ENCODE measurements around the gene IFNA14. TPM values are rescaled to one million over a fixed set of nuclear protein-coding genes. Genes with fewer than 3 reads are reported as not detected.
"Not testable (repeated sequence)": the region's sequence is repeated elsewhere in the genome, so short reads cannot be mapped to it uniquely, and the experiment has no call there.

IFNA14 gene
- total RNA-seq, 1 experiment from 2014 or later: not detected

DNA sequence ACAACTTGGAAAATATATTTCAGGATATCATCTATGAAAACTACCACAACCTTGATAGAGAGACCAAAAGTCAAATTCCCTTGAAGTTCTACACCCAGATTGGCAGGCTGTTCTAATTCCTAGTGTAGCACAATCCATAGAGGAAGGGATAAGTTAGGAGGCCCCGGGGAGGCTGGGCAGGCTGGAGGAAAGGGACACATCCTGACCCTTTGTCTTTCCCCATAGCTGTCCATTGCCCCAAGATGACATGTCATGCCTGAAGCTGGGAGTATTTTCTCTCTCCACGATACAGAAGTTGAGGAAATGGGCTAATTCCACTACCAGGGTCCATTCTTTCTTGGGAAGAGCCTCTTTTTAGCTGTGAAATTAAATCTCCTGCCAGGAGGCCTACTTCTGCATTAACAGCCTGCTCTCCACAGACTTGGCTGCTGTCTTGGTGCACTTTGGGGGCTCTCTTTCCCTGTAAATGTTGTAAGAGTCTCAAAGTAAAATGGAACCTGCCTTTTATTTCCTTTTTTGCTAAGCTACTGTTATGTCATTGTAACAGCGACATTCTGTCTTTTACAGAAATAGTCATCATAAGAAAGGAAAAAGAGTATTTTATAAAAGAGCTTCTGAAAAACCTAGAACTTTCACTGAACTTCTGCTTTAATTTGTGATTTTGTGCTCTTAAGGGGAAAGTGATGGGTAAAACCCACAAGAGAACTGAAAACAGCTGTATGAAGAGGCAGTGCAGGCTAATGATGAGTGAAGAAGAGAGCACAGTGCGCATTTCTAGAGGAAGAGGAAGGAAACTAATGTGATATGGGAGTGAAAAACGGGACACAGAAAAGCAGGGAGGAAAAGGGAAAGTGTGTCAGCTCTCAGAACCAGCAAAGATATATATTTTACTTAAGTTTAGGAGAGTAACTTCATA is 26.1 kb downstream of the IFNA14 start:
- DNase-seq (ENCODE audit: low read depth): not testable (repeated sequence)

DNA sequence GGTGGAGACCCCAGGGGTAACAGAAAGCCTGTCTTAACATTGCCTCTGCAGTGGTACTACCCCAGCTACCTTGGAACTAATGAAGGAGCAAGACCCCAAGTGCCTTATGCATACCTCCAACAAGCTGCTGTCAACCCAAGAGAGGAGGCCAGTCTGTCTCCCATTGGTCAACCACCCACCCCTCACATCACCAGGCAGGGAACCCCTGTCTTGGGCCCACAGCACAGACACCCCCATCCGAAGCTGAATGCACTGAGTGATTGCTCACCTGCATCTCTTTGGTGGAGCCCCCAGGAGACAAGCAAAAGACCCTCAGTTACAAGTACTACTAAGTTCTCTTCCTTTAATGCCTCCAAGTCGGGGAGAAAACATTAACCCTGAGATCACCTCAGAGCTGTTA is 27.6 kb downstream of the IFNA14 start:
- DNase-seq (ENCODE audit: low read depth): not testable (repeated sequence)

DNA sequence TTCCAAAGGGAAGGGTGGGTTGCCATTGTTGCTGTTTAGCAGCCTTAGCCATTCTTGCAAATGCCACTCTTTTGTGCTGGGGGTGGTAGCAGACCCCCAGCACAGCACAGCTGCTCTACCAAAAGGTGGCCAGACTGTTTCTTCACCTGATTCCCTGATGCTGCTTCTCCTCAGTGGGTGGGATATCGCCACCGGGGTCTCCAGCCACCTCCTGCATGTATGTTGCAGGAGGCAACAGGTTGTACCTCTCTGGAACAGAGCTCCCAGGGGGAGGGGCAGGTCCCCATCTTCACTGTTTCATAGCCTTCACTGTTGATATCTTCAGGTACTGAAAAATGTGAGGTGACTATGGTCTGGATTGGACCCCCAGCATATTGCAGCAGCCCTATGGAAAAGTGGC is 29.0 kb downstream of the IFNA14 start:
- not testable (repeated sequence) for DNase-seq (ENCODE audit: low read depth)

DNA sequence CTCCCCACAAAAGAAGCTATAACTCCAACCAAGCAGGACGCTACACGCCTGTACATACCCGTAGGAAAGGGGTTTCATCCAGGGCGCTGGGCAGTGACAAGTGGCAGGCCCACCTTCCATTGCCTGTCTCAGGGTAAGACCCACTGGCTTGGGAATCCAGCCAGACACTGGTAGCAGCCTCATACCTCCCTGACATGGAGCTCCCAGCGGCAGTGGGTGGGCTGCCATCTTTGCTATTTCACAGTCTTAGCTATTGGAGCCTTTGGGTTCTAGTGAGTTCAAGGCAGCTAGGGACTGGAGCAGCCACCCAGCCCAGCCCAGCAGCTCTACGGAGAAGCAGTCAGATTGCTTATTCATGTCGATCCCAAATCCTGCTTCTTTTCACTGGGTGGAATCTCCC is 29.5 kb downstream of the IFNA14 start:
- DNase-seq (ENCODE audit: low read depth): no peak

DNA sequence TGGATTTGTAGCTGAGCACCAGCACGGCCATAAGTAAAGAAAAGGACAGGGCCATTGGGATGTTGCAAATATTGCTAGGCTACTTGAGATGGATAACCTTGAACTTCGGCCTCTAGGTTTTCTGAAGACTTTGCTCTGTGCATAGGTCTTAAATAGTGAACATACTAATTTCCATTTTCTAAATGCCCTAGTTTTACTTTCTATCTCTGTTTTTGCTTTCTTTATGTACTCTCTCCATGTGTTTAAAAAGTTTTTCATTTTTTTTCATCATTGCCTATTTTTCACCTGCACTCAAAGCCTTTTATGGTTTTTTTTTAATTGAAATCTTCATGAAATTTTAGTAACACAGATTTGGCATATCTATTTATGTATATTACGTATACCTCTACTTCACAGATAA is 32.8 kb downstream of the IFNA14 start, which contains the start of gene IFNA10:
Gene IFNA10 (minus strand): TSS at position 101 of the 400 bp plus-strand sequence. CDS start 46 bp downstream, at position 55.
- not testable (repeated sequence) for DNase-seq (ENCODE audit: low read depth)

DNA sequence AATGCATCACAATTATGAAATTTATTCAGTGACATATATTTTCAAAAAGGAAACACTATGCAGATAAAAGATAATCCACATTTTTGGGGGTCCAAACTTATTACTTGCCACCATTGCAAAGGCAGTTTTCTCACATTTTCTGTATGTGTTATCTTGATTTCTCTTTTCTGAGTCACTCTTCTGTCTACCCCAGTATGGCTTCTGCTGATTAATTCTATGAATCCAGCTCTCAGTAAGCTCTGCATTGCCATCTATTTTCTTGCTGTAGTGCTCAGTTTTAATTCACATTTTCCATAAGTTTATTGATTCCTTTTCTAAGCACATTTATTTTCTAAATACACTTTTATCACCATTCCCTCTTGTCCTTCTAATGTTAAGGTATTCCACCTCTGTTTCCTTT is 34.6 kb downstream of the IFNA14 start:
- no peak for DNase-seq (ENCODE audit: low read depth)

DNA sequence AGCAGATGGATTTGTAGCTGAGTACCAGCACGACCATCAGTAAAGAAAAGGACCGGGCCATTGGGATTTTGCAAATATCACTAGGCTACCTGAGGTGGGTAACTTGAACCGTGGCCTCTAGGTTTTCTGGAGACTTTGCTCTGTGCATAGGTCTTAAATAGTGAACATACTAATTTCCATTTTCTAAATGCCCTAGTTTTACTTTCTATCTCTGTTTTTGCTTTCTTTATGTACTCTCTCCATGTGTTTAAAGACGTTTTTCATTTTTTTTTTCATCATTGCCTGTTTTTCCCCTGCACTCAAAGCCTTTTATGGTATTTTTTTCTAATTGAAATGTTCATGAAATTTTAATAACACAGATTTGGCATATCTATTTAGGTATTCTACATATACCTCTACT is 37.7 kb downstream of the IFNA14 start, which contains the start of gene IFNA7:
Gene IFNA7 (minus strand): TSS at position 101 of the 400 bp plus-strand sequence. CDS start 40 bp downstream, at position 61.
- not testable (repeated sequence) for DNase-seq (ENCODE audit: low read depth)

DNA sequence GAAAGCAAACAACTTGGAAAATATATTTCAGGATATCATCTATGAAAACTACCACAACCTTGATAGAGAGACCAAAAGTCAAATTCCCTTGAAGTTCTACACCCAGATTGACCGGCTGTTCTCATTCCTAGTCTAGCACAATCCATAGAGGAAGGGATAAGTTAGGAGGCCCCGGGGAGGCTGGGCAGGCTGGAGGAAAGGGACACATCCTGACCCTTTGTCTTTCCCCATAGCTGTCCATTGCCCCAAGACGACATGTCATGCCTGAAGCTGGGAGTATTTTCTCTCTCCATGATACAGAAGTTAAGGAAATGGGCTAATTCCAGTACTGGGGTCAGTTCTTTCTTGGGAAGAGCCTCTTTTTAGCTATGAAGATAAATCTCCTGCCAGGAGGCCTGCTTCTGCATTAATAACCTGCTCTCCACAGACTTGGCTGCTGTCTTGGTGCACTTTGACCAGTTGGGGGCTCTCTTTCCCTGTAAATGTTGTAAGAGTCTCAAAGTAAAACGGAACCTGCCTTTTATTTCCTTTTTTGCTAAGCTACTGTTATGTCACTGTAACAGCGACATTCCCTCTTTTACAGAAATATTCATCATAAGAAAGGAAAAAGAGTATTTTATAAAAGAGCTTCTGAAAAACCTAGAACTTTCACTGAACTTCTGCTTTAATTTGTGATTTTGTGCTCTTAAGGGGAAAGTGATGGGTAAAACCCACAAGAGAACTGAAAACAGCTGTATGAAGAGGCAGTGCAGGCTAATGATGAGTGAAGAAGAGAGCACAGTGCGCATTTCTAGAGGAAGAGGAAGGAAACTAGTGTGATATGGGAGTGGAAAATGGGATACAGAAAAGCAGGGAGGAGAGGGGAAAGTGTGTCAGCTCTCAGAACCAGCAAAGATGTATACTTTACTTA is 44.7 kb downstream of the IFNA14 start:
- DNase-seq (ENCODE audit: low read depth): not testable (repeated sequence)

Other genes starting within 250 kb of the IFNA14 start
- gene HACD4, start 208.4 kb downstream of the IFNA14 start, total RNA-seq (2014; rRNA removed; shearing (Covaris generic)): not detected in 2 replicates
- not detected in 2 replicates for gene IFNB1, start 162.1 kb downstream of the IFNA14 start, total RNA-seq (2014; rRNA removed; shearing (Covaris generic))
- not detected in 2 replicates for gene IFNW1, start 98.2 kb downstream of the IFNA14 start, total RNA-seq (2014; rRNA removed; shearing (Covaris generic))
- not detected in 2 replicates for gene IFNA21, start 73.3 kb downstream of the IFNA14 start, total RNA-seq (2014; rRNA removed; shearing (Covaris generic))
- not detected in 2 replicates for gene IFNA4, start 52.4 kb downstream of the IFNA14 start, total RNA-seq (2014; rRNA removed; shearing (Covaris generic))
- gene IFNA7, start 37.8 kb downstream of the IFNA14 start, total RNA-seq (2014; rRNA removed; shearing (Covaris generic)): not detected in 2 replicates
- not detected in 2 replicates for gene IFNA10, start 32.9 kb downstream of the IFNA14 start, total RNA-seq (2014; rRNA removed; shearing (Covaris generic))
- not detected in 2 replicates for gene IFNA16, start 22.7 kb downstream of the IFNA14 start, total RNA-seq (2014; rRNA removed; shearing (Covaris generic))
- not detected in 2 replicates for gene IFNA17, start 11.8 kb downstream of the IFNA14 start, total RNA-seq (2014; rRNA removed; shearing (Covaris generic))
- gene IFNA5, start 65.3 kb upstream of the IFNA14 start, total RNA-seq (2014; rRNA removed; shearing (Covaris generic)): not detected in 2 replicates
- gene KLHL9, start 95.4 kb upstream of the IFNA14 start, total RNA-seq (2014; rRNA removed; shearing (Covaris generic)): not detected in 2 replicates
- not detected in 2 replicates for gene IFNA6, start 110.9 kb upstream of the IFNA14 start, total RNA-seq (2014; rRNA removed; shearing (Covaris generic))
- not detected in 2 replicates for gene IFNA13, start 128.1 kb upstream of the IFNA14 start, total RNA-seq (2014; rRNA removed; shearing (Covaris generic))
- gene IFNA2, start 145.4 kb upstream of the IFNA14 start, total RNA-seq (2014; rRNA removed; shearing (Covaris generic)): not detected in 2 replicates
- not detected in 2 replicates for gene IFNA8, start 169.1 kb upstream of the IFNA14 start, total RNA-seq (2014; rRNA removed; shearing (Covaris generic))
- gene IFNA1, start 200.4 kb upstream of the IFNA14 start, total RNA-seq (2014; rRNA removed; shearing (Covaris generic)): not detected in 2 replicates
- gene IFNE, start 242.3 kb upstream of the IFNA14 start, total RNA-seq (2014; rRNA removed; shearing (Covaris generic)): not detected in 2 replicates